Ovary (tissue), 9 donors: ENCODE measurements around the gene LDB2. TPM values are rescaled to one million over a fixed set of nuclear protein-coding genes. Genes with fewer than 3 reads are reported as not detected.

Source experiments
- DNase-seq, 5 donors: peaks; one replicate each; pipeline ENCODE4 v3.0.0-alpha.2; 2019 to 2020
- H3K27ac ChIP-seq, 2 donors: fragments of 200-600 bp; one replicate each; pipeline versions ENCODE4 v1.5.1 to v1.8.0; 2019 to 2022
- H3K27me3 ChIP-seq: fragments of 200-600 bp; one replicate; pipeline ENCODE4 v1.8.0; 2022
- H3K36me3 ChIP-seq: fragments of 200-600 bp; sonication (generic); one replicate; pipeline ENCODE4 v1.5.1; 2019
- H3K4me1 ChIP-seq: one replicate; pipeline ENCODE4 v1.8.1; 2013; ENCODE audit warnings: mild to moderate bottlenecking, moderate library complexity; ENCODE audit not compliant: insufficient read depth
- H3K4me3 ChIP-seq: fragments of 200-600 bp; sonication (generic); one replicate; pipeline ENCODE4 v1.5.1; 2017
- H3K9me3 ChIP-seq, 2 donors: fragments of 200-600 bp in 1 of 2; sonication (generic) in 1 of 2; one replicate each; pipeline versions ENCODE4 v1.5.1 to v1.8.1; 2013 to 2019; ENCODE audit warnings: mild to moderate bottlenecking in 1 of 2, moderate library complexity in 1 of 2
- CTCF ChIP-seq, 3 donors: fragments of 450-650 bp in 2 of 3; fragments of 200-600 bp in 1 of 3; IDR thresholded peaks; one replicate each; pipeline versions ENCODE4 v1.5.1 to v1.8.0; 2016 to 2022; ENCODE audit warnings: antibody characterized with exemption in 3 of 3, mild to moderate bottlenecking in 1 of 3
- EP300 ChIP-seq: sonication (generic); formaldehyde crosslinking; IDR thresholded peaks from one replicate; pipeline ENCODE4 v1.6.1; 2017; ENCODE audit warnings: antibody characterized with exemption
- POLR2A ChIP-seq: fragments of 450-650 bp; IDR thresholded peaks from one replicate; pipeline ENCODE4 v1.6.1; 2017; ENCODE audit warnings: antibody characterized with exemption, mild to moderate bottlenecking, moderate library complexity
- WGBS, 3 donors: extraction: QIAGEN DNeasy Blood & Tissue Kit in 1 of 3; methylation state at CpG; one replicate each; pipeline versions ENCODE4 v1.1.5 to v1.1.7; 2013 to 2017; 5-methylcytosine and 5-hydroxymethylcytosine counted together
- intact Hi-C, 4 donors: fragments of 100-400 bp; cut with DNase I; formaldehyde crosslinking; loops; one replicate each; pipeline versions ENCODE4 v1.11.0 to v1.15.1; 2022 to 2023
- polyA plus RNA-seq, 2 donors: library from polyadenylated mRNA; stranded (reverse); fragments of 200-250 nt in 1 of 2; fragments of 350-450 nt in 1 of 2; fragmentation: Illumina TruSeq in 1 of 2; extraction: RNeasy Lipid Tissue Mini Kit (QIAGEN cat#74804) in 1 of 2; gene quantifications; one replicate each; pipeline ENCODE4 v1.2.3, GENCODE V29; 2013 to 2014
- total RNA-seq, 7 donors: library from RNA; depleted of rRNA in 2 of 7; stranded (reverse); fragments of >200 nt in 2 of 7; fragmentation: NEBNext Ultra II Directional in 3 of 7; extraction: Animal tissue kit (Norgen Biotek cat#: 25700) in 3 of 7; gene quantifications; one replicate each; pipeline versions ENCODE4 v1.1.0 to v1.2.4, GENCODE V29; 2016 to 2023
- donor health status: DM: no; HTN: no; CAD: no; lungs with moderate emphysema.
- donor health status: DM: no; HTN: no; CAD: no.
- donor health status: Bipolar disorder and iron deficiency.
- donor health status: DM: yes; HTN: yes; CAD: no.
- donor health status: DM: no; HTN: no; CAD: no.
- donor health status: DM: yes; HTN: yes; CAD: no.

LDB2 gene
- total and polyA plus RNA-seq, 9 donors = 17.0 to 89.1 (median 27.4) TPM

GRCh38 chr4:16772366-16772850, 126.0 kb downstream of the LDB2 start:
- Histone ChIP-seq H3K4me3 (no peak overlapping the region), H3K27me3 (no peaks in the 10 kb centered on the region), H3K4me1 (no peaks in the 10 kb centered on the region), H3K27ac (no peak overlapping the region), H3K36me3 (no peaks in the 10 kb centered on the region), H3K9me3 (no peaks in the 10 kb centered on the region)
- intact Hi-C loops = no loop called here
- no peak for TF ChIP-seq EP300
- TF ChIP-seq CTCF (IDR thresholded peaks at IDR 0.05) = no peak
- no peak for TF ChIP-seq POLR2A
- no peak for DNase-seq
- 25 to 39% (median 27%) methylated on average over 2 of the region's 2 CpGs for WGBS, 3 donors

- no peaks in the 10 kb centered on the region for H3K27me3 ChIP-seq
- H3K4me1 ChIP-seq = no peaks in the 10 kb centered on the region
- no peak overlapping the region for H3K4me3 ChIP-seq
- intact Hi-C loops = no loop called here
- 78 to 86% (median 84%) methylated on average over 6 of the region's 6 CpGs for WGBS, 3 donors
- no peak for DNase-seq
- H3K27ac ChIP-seq = no peak overlapping the region
- no peaks in the 10 kb centered on the region for H3K9me3 ChIP-seq
- H3K36me3 ChIP-seq = no peaks in the 10 kb centered on the region
- TF ChIP-seq CTCF (IDR thresholded peaks at IDR 0.05) (no peak), EP300 (no peak), POLR2A (no peak)
Observed at GRCh38 chr4:16770710-16771285, 127.6 kb downstream of the LDB2 start.

GRCh38 chr4:16767861-16768260, 130.6 kb downstream of the LDB2 start:
- H3K4me1 ChIP-seq = no peaks in the 10 kb centered on the region
- TF ChIP-seq POLR2A (no peak), EP300 (no peak), CTCF (IDR thresholded peaks at IDR 0.05) (no peak)
- WGBS, 3 donors = 94 to 96% (median 96%) methylated on average over 3 of the region's 3 CpGs
- H3K4me3 ChIP-seq = no peak overlapping the region
- H3K27me3 ChIP-seq = no peaks in the 10 kb centered on the region
- no peaks in the 10 kb centered on the region for H3K36me3 ChIP-seq
- no peaks in the 10 kb centered on the region for H3K9me3 ChIP-seq
- no peak overlapping the region for H3K27ac ChIP-seq
- no peak for DNase-seq
- intact Hi-C loops = no loop called here

- 93 to 96% (median 94%) methylated on average over 5 of the region's 5 CpGs for WGBS, 3 donors
- no peak for DNase-seq
- Histone ChIP-seq H3K9me3 (no peaks in the 10 kb centered on the region), H3K36me3 (no peaks in the 10 kb centered on the region), H3K27ac (no peak overlapping the region), H3K4me3 (no peak overlapping the region), H3K4me1 (no peaks in the 10 kb centered on the region), H3K27me3 (no peaks in the 10 kb centered on the region)
- TF ChIP-seq EP300 = no peak
- TF ChIP-seq CTCF (IDR thresholded peaks at IDR 0.05) = no peak
- no peak for TF ChIP-seq POLR2A
- intact Hi-C loops = no loop called here
Observed at GRCh38 chr4:16767251-16767650, 131.2 kb downstream of the LDB2 start.
